Bone marrow (tissue), 2 donors: ENCODE data around the gene RRBP1.
A peak's percentile ranks its signal among the peaks of the same experiment; 100 is the strongest.

Source experiments
- DNase-seq, 2 donors: peaks; one replicate each; lab custom pipeline; 2025; lab: John Stamatoyannopoulos, UW

The RRBP1 gene, protein sequence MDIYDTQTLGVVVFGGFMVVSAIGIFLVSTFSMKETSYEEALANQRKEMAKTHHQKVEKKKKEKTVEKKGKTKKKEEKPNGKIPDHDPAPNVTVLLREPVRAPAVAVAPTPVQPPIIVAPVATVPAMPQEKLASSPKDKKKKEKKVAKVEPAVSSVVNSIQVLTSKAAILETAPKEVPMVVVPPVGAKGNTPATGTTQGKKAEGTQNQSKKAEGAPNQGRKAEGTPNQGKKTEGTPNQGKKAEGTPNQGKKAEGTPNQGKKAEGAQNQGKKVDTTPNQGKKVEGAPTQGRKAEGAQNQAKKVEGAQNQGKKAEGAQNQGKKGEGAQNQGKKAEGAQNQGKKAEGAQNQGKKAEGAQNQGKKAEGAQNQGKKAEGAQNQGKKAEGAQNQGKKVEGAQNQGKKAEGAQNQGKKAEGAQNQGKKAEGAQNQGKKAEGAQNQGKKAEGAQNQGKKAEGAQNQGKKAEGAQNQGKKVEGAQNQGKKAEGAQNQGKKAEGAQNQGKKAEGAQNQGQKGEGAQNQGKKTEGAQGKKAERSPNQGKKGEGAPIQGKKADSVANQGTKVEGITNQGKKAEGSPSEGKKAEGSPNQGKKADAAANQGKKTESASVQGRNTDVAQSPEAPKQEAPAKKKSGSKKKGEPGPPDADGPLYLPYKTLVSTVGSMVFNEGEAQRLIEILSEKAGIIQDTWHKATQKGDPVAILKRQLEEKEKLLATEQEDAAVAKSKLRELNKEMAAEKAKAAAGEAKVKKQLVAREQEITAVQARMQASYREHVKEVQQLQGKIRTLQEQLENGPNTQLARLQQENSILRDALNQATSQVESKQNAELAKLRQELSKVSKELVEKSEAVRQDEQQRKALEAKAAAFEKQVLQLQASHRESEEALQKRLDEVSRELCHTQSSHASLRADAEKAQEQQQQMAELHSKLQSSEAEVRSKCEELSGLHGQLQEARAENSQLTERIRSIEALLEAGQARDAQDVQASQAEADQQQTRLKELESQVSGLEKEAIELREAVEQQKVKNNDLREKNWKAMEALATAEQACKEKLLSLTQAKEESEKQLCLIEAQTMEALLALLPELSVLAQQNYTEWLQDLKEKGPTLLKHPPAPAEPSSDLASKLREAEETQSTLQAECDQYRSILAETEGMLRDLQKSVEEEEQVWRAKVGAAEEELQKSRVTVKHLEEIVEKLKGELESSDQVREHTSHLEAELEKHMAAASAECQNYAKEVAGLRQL (N-terminal part only)

DNA sequence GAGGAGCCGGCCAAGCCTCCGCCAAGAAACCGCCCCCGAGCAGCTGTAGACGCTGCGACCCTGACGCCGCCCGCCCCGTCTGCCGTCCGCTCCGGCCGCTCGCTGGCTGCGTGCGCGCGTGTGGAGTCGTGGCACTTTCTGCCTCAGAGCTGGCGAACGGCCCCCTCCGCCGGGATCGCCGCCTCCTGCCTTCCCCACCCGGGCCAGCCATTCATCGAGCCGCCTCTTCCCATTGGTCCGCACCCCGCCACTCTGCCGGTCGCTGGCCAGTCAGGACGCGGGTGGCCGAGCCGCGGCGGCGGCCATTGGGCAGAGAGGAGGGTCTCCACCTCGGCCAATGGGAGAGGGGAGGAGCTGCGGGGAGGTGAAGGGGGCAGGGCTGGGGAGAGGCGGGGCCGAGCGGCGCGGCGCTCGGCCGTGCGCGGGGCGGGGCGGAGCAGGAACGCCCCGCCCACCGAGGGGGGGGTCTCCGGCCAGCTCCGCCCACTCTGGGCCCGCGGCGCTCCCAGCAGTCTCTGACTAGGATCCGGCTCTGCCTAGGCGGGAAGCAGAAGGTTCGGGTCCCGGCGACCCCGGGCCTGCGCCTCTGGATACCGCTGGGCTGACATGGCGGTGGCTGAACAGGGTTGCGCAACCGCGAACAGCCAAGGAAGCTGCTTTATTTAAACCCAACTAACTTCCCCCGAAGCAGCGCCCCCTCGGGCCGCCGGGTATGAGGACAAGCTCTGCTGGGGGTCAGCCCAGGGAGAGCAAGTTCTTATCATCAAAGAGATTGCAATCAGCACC is at the start of gene RRBP1:
Gene RRBP1, minus strand, starts transcription at position 140 of the 786 bp plus-strand sequence. CDS start 21,735 bp downstream, outside the sequence.
- DNase-seq = peak; percentile 90 to 92

- DNase-seq = no peak
Observed at GRCh38 chr20:17731233-17731632, 49.2 kb upstream of the RRBP1 start.

DNA sequence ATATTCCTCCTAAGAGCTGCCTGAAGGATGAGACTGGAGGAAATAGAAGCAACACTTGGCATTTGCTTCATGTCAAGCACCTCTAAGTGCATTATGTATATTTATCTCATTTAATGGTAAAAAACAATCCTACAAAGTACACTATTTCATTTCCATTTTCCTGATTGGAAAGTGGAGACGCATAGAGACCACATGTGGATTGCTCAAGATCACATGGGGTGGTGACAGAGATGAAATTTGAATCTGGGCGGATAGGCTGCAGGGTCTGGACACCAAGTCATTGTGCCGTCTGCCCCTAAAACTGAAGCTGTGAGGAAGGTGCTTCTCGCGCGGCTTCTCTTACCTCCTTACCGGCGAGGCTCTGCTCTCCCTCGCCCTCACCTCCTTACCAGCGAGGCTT is 48.0 kb upstream of the RRBP1 start:
- no peak for DNase-seq

DNA sequence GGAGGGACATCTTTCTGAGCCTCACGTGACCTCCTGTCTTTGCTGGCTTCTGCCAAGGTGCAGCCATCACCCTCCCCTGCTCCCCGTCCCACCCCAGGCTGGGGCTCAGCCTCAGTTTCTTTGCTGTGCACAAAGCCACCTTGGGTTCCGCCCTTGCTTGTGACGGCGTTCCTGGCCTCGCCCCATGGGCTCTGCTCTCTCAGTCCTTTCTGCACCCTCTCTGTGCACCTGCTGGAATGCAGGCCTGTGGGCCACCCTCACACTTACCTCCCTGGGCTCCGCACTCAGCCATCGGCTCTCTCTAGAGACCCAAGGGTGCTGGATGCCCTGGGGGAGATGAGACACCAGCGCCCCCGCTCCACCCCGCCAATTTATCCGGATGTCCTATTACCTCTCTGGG is 46.0 kb upstream of the RRBP1 start:
- no peak for DNase-seq

- no peak for DNase-seq
Observed at GRCh38 chr20:17727351-17727750, 45.3 kb upstream of the RRBP1 start.

GRCh38 chr20:17726902-17727301 is 44.9 kb upstream of the RRBP1 start:
- DNase-seq = no peak

- no peak for DNase-seq
Observed at GRCh38 chr20:17725094-17725835, 43.2 kb upstream of the RRBP1 start.

DNA sequence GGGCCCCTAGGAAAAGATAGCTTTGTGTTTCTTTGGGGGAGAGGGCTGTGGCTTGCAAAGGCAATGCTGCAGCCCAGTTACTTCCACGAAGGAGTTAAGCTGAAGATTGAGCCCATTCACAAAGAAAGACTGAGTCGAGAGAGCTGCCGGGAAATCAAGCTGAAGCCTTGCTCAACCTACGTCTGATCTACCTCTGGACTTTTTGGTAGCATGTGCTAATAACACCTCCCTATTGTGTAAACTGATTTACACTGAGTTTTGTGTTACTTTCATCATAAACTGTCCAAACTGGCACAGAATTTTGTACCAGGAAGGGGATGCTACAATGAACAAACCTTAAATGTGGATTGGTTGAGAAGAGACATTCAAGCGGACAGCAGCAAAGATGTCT is 41.3 kb upstream of the RRBP1 start:
- DNase-seq = no peak

- DNase-seq = no peak
Observed at GRCh38 chr20:17722493-17723300, 40.7 kb upstream of the RRBP1 start.

GRCh38 chr20:17721802-17722486 is 39.9 kb upstream of the RRBP1 start:
- DNase-seq = no peak

GRCh38 chr20:17720755-17721154 is 38.7 kb upstream of the RRBP1 start:
- DNase-seq = no peak

- DNase-seq = no peak
Observed at GRCh38 chr20:17716331-17716730, 34.3 kb upstream of the RRBP1 start.

- DNase-seq = no peak
Observed at GRCh38 chr20:17715075-17715474, 33.0 kb upstream of the RRBP1 start.

GRCh38 chr20:17714597-17714996 is 32.6 kb upstream of the RRBP1 start:
- DNase-seq = no peak

- DNase-seq = no peak
Observed at GRCh38 chr20:17712708-17713107, 30.7 kb upstream of the RRBP1 start.

DNA sequence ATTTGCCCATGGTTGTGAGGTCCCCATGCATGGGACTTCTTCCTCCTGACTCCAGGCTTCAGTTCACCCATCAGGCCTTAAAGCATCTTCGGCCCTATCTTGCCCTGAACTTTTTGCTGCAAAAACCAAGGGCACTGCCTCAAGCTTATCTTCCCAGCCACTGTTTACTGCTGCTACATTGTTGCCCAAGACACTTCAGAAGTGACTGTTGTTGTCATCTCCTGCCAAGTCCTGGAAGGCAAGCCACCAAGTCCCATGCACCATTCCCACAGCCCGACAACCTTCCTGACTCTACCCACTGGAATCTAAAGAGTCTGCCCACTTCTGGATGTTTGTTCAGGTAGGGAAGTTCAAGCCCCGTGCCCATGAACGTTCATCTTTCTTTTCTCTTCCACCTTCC is 30.2 kb upstream of the RRBP1 start:
- no peak for DNase-seq

DNA sequence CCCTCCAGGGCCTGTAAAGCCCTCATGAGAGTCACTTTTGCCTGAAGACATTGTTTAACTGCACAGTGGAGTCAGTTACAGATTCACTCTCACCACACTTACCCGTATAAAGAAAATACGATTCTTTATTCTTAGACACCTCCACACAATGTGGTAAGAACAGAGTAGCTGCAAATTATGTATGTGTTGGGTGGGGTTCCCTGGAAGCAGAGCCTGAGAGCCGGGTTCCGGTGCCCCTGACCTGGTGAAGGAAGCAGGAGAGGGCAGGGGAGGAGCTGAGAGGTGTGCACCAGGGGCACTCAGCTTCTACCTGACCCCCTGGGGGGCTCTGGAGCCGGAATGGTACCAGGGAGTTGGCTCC is 29.2 kb upstream of the RRBP1 start:
- DNase-seq = no peak

- no peak for DNase-seq
Observed at GRCh38 chr20:17710379-17711266, 28.6 kb upstream of the RRBP1 start.
